Brain microvascular endothelial cell (primary cell): ENCODE measurements around the gene FAU.
A peak's percentile ranks its signal among the peaks of the same experiment; 100 is the strongest.

Experiments
- DNase-seq: peaks from one replicate; pipeline ENCODE4 v3.0.0-alpha.2; 2020
- H3K27ac ChIP-seq: fragments of 250-450 bp; sonication (Bioruptor Pico); 2 replicates; pipeline ENCODE4 v1.5.1; 2020; ENCODE audit warnings: mild to moderate bottlenecking, moderate library complexity
- H3K27me3 ChIP-seq: fragments of 250-450 bp; sonication (Bioruptor Pico); replicated peaks from 2 replicates; pipeline ENCODE4 v1.5.1; 2020; ENCODE audit warnings: mild to moderate bottlenecking
- H3K36me3 ChIP-seq: fragments of 250-450 bp; sonication (Bioruptor Pico); replicated peaks from 2 replicates; pipeline ENCODE4 v1.5.1; 2020; ENCODE audit warnings: mild to moderate bottlenecking
- H3K4me3 ChIP-seq: 2 replicates; pipeline ENCODE4 v1.5.1; 2011; ENCODE audit warnings: low read depth, mild to moderate bottlenecking, control low read depth, low read length, moderate library complexity
- in situ Hi-C: cut with HindIII; loops from 2 replicates; pipeline ENCODE4 v1.10.0; 2017; ENCODE audit warnings: low sequenced_read_pairs, low pct_ligation_motif_present
- TF ChIP-seq, protein P1 (sequence below): IDR thresholded peaks from 2 replicates; pipeline ENCODE4 v1.5.1; 2011; ENCODE audit warnings: low read depth, mild to moderate bottlenecking, moderate library complexity, low read length, control low read depth, inconsistent platforms; ENCODE audit errors: missing control alignments

Gene FAU

DNA sequence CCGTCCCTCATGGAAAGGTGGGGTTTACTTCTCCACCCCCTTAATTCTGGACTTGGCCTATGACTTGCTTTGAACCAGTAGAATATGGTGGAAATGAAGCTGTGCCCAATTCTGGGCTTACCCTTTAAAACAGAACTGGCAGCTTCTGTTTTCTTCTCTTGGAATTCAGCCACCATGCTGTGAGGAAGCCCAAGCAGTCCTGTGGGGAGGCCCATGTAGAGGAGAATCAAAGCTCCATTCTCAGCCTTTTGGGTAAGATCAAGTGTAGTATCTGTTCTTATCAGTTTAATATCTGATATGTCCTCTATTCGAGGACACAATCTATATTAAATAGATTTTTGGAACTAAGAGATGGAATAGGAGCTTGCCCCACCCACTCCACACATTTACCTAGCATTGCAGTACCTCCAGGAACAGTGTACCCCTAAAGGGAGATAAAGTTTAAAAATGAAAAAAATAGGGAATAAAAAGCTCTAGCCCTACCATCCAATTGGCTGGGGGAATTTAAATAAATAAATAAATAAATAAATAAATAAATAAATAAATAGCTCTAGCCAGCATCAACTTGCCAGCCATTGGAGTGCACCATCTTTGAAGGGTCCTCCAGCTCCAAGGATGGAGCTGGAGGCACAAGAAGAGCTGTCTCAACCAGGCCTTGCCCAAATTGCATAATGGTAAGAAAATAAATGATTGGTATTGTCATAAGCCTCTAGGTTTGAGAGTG, 25.6 kb upstream of the FAU start:
- DNase-seq, result no peak
- Histone ChIP-seq H3K27me3 (no peaks in the 10 kb centered on the region), H3K36me3 (no peaks in the 10 kb centered on the region), H3K4me3 (no peak overlapping the region), H3K27ac (no peak overlapping the region)
- in situ Hi-C loops, result no loop called here
- TF ChIP-seq, protein P1, sequence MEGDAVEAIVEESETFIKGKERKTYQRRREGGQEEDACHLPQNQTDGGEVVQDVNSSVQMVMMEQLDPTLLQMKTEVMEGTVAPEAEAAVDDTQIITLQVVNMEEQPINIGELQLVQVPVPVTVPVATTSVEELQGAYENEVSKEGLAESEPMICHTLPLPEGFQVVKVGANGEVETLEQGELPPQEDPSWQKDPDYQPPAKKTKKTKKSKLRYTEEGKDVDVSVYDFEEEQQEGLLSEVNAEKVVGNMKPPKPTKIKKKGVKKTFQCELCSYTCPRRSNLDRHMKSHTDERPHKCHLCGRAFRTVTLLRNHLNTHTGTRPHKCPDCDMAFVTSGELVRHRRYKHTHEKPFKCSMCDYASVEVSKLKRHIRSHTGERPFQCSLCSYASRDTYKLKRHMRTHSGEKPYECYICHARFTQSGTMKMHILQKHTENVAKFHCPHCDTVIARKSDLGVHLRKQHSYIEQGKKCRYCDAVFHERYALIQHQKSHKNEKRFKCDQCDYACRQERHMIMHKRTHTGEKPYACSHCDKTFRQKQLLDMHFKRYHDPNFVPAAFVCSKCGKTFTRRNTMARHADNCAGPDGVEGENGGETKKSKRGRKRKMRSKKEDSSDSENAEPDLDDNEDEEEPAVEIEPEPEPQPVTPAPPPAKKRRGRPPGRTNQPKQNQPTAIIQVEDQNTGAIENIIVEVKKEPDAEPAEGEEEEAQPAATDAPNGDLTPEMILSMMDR, result no peak

DNA sequence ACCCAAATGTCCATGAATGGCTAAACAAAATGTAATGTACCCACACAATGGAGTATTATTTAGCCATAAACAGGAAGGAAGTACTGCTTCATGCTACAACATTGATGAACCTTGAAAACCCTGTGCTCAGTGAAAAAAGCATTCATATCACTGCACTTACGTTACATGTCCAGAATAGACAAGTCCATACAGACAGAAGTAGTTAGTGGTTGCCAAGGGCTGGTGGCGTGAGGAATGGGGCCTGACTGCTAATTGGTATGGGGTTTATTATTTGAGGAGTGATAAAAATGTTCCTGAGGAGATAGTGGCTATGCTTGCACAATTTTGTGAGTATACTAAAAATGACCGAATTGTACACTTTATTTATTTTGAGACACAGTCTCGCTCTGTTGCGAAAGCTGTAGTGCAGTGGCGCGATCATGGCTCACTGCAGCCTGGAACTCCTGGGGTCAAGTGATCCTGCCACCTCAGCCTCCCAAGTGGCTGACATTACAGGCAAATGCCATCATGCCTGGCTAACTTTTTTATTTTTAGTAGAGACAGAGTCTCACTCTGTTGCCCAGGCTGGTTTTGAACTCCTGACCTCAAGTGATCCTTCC, 20.1 kb upstream of the FAU start:
- no peaks in the 10 kb centered on the region for H3K36me3 ChIP-seq
- in situ Hi-C loops, result no loop called here
- no peak for DNase-seq
- H3K27me3 ChIP-seq, result no peaks in the 10 kb centered on the region
- no peak overlapping the region for H3K27ac ChIP-seq
- no peak overlapping the region for H3K4me3 ChIP-seq
- TF ChIP-seq, protein P1, result no peak

DNA sequence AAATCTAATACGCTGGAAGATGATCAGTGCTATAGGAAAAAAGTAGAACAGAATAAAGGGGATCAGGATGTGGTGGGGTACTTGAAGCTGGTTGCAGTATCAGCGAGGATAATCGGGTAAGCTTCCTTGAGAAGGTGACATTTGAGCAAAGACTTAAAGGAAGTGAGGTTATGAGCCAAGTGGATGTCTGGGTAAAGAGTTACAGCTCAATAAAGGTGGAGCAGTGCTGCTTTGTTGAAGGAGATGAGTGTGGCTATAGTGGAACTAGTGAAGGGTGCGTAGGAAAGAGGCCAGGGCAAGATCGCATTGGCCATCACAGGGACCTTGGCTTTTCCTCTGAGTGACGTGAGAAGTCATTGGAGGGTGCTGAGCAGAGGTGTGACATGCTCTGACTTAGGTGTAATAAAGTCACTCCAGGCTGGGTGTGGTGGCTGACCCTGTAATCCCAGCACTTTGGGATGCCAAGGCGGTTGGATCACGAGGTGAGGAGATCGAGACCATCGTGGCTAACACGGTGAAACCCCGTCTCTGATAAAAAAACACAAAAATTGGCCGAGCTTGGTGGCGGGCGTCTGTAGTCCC, 14.7 kb upstream of the FAU start:
- TF ChIP-seq, protein P1, result no peak
- Histone ChIP-seq H3K4me3 (no peak overlapping the region), H3K36me3 (peaks cover 14% of the 10 kb centered on the region), H3K27ac (no peak overlapping the region), H3K27me3 (no peaks in the 10 kb centered on the region)
- in situ Hi-C loops, result no loop called here
- no peak for DNase-seq

DNA sequence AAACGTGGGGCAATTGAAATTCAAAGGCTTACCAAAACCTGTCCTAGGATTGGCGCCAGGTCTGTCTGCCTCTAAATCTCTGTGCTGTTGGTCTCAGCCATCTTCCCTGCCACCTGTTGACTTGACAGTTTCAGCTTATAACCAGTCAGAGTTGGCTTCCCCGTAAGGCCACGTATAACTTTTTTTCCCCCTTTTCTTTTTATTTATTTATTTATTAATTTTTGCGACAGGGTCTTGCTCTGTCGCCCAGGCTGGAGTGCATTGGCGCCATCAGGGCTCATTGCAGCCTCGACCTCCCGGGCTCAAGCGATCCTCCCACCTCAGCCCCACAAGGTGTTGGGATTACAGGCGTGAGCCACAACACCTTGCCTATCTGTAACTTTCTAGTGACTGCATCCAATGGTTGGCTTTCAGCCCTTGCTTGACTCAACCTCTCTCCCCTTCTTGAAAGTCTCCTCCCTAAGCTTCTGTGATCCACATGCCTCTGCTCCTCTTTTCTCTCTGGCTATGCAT, 13.8 kb upstream of the FAU start:
- Histone ChIP-seq H3K27me3 (no peaks in the 10 kb centered on the region), H3K36me3 (peaks cover 23% of the 10 kb centered on the region), H3K27ac (no peak overlapping the region), H3K4me3 (peak overlapping the region; percentile 94)
- in situ Hi-C loops, result no loop called here
- TF ChIP-seq, protein P1, result no peak
- no peak for DNase-seq

DNA sequence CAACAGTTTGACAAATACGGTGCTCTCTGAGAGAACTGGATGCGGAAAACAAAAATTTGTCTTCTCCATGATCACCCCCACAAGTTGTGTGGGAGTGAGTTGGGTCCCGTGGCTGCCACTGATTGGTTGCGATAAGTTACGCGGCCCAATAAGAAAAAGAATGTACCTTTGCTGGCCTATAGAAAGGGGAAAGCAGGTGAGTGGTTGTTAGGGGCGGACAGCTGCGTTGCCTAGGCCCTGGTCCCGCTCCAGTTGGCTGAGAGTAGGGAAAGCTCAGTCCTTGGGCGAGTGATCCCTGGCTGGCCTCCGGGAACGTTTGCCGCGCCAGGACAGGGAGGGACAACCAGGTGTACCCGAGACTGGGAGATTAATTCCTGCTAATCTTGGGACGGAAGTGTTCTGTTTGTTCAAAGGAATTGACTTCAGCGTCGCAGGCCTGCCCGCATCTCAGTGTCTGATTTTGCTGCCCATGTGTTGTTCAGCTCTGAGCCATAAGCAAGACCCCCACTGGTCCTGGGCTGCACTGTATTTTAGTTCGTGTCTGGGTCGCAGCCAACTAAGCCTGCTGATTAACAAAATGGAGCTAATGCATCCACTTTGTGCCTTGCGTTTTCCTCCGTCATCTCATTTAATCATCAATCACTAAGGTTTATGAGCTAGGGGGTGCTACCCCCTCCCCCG, 13.2 kb upstream of the FAU start:
- H3K27me3 ChIP-seq, result no peaks in the 10 kb centered on the region
- peak; percentile 95 for DNase-seq
- H3K4me3 ChIP-seq, result peak overlapping the region; percentile 94
- peak overlapping the region; percentile 100 for H3K27ac ChIP-seq
- TF ChIP-seq, protein P1, result no peak
- H3K36me3 ChIP-seq, result peaks cover 26% of the 10 kb centered on the region
- in situ Hi-C loops, result no loop called here
